ENCODE measurements around the gene RNF115.
"Not testable (repeated sequence)": the region's sequence is repeated elsewhere in the genome, so short reads cannot be mapped to it uniquely, and the experiment has no call there.

DNA sequence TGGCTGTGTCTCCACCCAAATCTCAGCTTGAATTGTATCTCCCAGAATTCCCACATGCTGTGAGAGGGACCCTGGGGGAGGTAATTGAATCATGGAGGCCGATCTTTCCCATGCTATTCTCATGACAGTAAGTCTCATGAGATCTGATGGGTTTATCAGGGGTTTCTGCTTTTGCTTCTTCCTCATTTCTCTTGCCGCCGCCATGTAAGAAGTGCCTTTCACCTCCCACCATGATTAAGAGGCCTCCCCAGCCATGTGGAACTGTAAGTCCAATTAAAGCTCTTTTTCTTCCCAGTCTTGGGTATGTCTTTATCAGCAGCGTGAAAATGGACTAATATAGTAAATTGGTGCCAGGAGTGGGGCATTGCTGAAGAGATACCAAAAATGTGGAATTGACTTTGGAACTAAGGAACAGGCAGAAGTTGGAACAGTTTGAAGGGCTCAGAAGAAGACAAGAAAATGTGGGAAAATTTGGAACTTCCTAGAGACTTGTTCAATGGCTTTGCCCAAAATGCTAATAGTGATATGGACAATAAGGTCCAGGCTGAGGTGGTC, 63.4 kb downstream of the RNF115 start:
- TF ChIP-seq POLR2AphosphoS5 (IDR thresholded peaks at IDR 0.05); EZH2 (IDR thresholded peaks at IDR 0.05; ENCODE audit: borderline replicate concordance, insufficient read depth, low read length, poor library complexity, severe bottlenecking); SMC3 (conservative IDR thresholded peaks at IDR 0.05; ENCODE audit: poor library complexity); EP300 (conservative IDR thresholded peaks at IDR 0.05; ENCODE audit: poor library complexity, severe bottlenecking); TAF1 (IDR thresholded peaks at IDR 0.05; ENCODE audit: low read depth); RAD21 (conservative IDR thresholded peaks at IDR 0.05): not testable (repeated sequence)
- TF ChIP-seq, protein P1, sequence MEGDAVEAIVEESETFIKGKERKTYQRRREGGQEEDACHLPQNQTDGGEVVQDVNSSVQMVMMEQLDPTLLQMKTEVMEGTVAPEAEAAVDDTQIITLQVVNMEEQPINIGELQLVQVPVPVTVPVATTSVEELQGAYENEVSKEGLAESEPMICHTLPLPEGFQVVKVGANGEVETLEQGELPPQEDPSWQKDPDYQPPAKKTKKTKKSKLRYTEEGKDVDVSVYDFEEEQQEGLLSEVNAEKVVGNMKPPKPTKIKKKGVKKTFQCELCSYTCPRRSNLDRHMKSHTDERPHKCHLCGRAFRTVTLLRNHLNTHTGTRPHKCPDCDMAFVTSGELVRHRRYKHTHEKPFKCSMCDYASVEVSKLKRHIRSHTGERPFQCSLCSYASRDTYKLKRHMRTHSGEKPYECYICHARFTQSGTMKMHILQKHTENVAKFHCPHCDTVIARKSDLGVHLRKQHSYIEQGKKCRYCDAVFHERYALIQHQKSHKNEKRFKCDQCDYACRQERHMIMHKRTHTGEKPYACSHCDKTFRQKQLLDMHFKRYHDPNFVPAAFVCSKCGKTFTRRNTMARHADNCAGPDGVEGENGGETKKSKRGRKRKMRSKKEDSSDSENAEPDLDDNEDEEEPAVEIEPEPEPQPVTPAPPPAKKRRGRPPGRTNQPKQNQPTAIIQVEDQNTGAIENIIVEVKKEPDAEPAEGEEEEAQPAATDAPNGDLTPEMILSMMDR (IDR thresholded peaks at IDR 0.05; ENCODE audit: poor library complexity, severe bottlenecking): not testable (repeated sequence)
- TF ChIP-seq, protein P2, sequence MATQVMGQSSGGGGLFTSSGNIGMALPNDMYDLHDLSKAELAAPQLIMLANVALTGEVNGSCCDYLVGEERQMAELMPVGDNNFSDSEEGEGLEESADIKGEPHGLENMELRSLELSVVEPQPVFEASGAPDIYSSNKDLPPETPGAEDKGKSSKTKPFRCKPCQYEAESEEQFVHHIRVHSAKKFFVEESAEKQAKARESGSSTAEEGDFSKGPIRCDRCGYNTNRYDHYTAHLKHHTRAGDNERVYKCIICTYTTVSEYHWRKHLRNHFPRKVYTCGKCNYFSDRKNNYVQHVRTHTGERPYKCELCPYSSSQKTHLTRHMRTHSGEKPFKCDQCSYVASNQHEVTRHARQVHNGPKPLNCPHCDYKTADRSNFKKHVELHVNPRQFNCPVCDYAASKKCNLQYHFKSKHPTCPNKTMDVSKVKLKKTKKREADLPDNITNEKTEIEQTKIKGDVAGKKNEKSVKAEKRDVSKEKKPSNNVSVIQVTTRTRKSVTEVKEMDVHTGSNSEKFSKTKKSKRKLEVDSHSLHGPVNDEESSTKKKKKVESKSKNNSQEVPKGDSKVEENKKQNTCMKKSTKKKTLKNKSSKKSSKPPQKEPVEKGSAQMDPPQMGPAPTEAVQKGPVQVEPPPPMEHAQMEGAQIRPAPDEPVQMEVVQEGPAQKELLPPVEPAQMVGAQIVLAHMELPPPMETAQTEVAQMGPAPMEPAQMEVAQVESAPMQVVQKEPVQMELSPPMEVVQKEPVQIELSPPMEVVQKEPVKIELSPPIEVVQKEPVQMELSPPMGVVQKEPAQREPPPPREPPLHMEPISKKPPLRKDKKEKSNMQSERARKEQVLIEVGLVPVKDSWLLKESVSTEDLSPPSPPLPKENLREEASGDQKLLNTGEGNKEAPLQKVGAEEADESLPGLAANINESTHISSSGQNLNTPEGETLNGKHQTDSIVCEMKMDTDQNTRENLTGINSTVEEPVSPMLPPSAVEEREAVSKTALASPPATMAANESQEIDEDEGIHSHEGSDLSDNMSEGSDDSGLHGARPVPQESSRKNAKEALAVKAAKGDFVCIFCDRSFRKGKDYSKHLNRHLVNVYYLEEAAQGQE (IDR thresholded peaks at IDR 0.05; ENCODE audit: borderline replicate concordance): not testable (repeated sequence)

Data from neural cell (in vitro differentiated cells).